HCT116 (cell line): ENCODE data around the gene SND1.

Source experiments
- EGR1 ChIP-seq: IDR thresholded peaks from 2 replicates; pipeline ENCODE4 v1.6.1; 2012; ENCODE audit warnings: low read depth
- EZH2 ChIP-seq: fragments of 200-600 bp; sonication (generic); IDR thresholded peaks from 2 replicates; pipeline ENCODE4 v1.6.1; 2017; ENCODE audit warnings: antibody characterized with exemption, mixed run types
- EZH2phosphoT487 ChIP-seq: fragments of 200-600 bp; IDR thresholded peaks from 2 replicates; pipeline ENCODE4 v1.6.1; 2018; ENCODE audit warnings: antibody characterized with exemption, borderline replicate concordance
- POLR2A ChIP-seq: IDR thresholded peaks from 2 replicates; pipeline ENCODE4 v1.7.0; 2011; ENCODE audit warnings: borderline replicate concordance; ENCODE audit not compliant: insufficient read depth, insufficient read length; ENCODE audit errors: extremely low read depth
- POLR2AphosphoS5 ChIP-seq: IDR thresholded peaks from 2 replicates; pipeline ENCODE4 v1.6.1; 2011; ENCODE audit warnings: mild to moderate bottlenecking, low read depth, low read length, moderate library complexity
- RAD21 ChIP-seq: IDR thresholded peaks from 2 replicates; pipeline ENCODE4 v1.6.1; 2012; ENCODE audit warnings: low read depth, mild to moderate bottlenecking
- SIN3A ChIP-seq: IDR thresholded peaks from 2 replicates; pipeline ENCODE4 v1.6.1; 2012; ENCODE audit warnings: low read depth
- TCF7L2 ChIP-seq: IDR thresholded peaks from 2 replicates; pipeline ENCODE4 v1.7.0; 2011; ENCODE audit warnings: borderline replicate concordance, inconsistent platforms; ENCODE audit not compliant: insufficient read depth, insufficient read length; ENCODE audit errors: extremely low read depth
- YY1 ChIP-seq: IDR thresholded peaks from 2 replicates; pipeline ENCODE4 v1.6.1; 2011; ENCODE audit warnings: low read length, low read depth, moderate library complexity, mild to moderate bottlenecking; ENCODE audit not compliant: insufficient replicate concordance; ENCODE audit errors: extremely low read depth
- ZFX ChIP-seq: fragments of 450-650 bp; IDR thresholded peaks from 2 replicates; pipeline ENCODE4 v1.6.1; 2017
- TF ChIP-seq, protein P1 (sequence below), 3 experiments: fragments of 200-600 bp in 1 of 3; sonication (generic) in 1 of 3; IDR thresholded peaks in 2 of 3; conservative IDR thresholded peaks in 1 of 3; 2 replicates each; pipeline ENCODE4 v1.5.1; 2012 to 2017; ENCODE audit warnings: low read depth in 2 of 3, low read length in 2 of 3, antibody characterized with exemption in 1 of 3, borderline replicate concordance in 1 of 3, control low read depth in 1 of 3, mild to moderate bottlenecking in 1 of 3, mixed read lengths in 1 of 3, mixed run types in 1 of 3, moderate library complexity in 1 of 3; ENCODE audit not compliant: insufficient read depth in 1 of 3
- TF ChIP-seq, protein P2 (sequence below): IDR thresholded peaks from 2 replicates; pipeline ENCODE4 v1.6.1; 2011; ENCODE audit warnings: mild to moderate bottlenecking, low read length, moderate library complexity; ENCODE audit not compliant: insufficient replicate concordance; ENCODE audit errors: extremely low read depth
- TF ChIP-seq, protein P3 (sequence below): IDR thresholded peaks from 2 replicates; pipeline ENCODE4 v1.6.1; 2012; ENCODE audit warnings: low read depth
- TF ChIP-seq, protein P4 (sequence below): IDR thresholded peaks from 2 replicates; pipeline ENCODE4 v1.6.1; 2012

DNA sequence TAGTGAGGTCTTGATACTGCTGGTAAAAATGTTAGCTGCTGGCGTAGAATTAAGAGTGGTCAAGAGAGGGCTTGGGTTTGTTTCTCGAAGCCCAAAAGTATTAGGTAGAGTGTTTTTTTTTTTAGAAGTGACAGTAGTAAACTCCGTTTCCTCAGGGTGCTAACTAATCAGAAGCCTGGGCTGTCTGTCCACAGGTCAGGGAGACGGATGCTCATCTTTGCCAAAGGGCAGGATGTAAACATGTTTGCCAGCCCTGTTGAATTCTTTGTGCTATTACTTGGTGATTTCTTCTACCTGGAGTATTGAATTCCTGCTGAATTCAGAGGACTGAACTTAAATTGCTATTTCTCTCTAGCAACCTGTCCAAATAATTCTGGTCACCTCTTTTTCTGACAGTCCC, 117.1 kb downstream of the SND1 start:
- TF ChIP-seq EZH2: no peak
- TF ChIP-seq, protein P1, sequence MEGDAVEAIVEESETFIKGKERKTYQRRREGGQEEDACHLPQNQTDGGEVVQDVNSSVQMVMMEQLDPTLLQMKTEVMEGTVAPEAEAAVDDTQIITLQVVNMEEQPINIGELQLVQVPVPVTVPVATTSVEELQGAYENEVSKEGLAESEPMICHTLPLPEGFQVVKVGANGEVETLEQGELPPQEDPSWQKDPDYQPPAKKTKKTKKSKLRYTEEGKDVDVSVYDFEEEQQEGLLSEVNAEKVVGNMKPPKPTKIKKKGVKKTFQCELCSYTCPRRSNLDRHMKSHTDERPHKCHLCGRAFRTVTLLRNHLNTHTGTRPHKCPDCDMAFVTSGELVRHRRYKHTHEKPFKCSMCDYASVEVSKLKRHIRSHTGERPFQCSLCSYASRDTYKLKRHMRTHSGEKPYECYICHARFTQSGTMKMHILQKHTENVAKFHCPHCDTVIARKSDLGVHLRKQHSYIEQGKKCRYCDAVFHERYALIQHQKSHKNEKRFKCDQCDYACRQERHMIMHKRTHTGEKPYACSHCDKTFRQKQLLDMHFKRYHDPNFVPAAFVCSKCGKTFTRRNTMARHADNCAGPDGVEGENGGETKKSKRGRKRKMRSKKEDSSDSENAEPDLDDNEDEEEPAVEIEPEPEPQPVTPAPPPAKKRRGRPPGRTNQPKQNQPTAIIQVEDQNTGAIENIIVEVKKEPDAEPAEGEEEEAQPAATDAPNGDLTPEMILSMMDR (IDR thresholded peaks at IDR 0.05 in 2 of 3, conservative IDR thresholded peaks at IDR 0.05 in 1 of 3; ENCODE audit: borderline replicate concordance in 1 of 3, insufficient read depth in 1 of 3, low read depth in 2 of 3, low read length in 2 of 3): no peak
- TF ChIP-seq RAD21: no peak
- no peak for TF ChIP-seq POLR2A
- TF ChIP-seq TCF7L2: no peak
- TF ChIP-seq POLR2AphosphoS5: no peak
- TF ChIP-seq, protein P2, sequence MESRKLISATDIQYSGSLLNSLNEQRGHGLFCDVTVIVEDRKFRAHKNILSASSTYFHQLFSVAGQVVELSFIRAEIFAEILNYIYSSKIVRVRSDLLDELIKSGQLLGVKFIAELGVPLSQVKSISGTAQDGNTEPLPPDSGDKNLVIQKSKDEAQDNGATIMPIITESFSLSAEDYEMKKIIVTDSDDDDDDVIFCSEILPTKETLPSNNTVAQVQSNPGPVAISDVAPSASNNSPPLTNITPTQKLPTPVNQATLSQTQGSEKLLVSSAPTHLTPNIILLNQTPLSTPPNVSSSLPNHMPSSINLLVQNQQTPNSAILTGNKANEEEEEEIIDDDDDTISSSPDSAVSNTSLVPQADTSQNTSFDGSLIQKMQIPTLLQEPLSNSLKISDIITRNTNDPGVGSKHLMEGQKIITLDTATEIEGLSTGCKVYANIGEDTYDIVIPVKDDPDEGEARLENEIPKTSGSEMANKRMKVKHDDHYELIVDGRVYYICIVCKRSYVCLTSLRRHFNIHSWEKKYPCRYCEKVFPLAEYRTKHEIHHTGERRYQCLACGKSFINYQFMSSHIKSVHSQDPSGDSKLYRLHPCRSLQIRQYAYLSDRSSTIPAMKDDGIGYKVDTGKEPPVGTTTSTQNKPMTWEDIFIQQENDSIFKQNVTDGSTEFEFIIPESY: no peak
- no peak for TF ChIP-seq YY1
- no peak for TF ChIP-seq EZH2phosphoT487
- no peak for TF ChIP-seq ZFX
- no peak for TF ChIP-seq SIN3A
- no peak for TF ChIP-seq EGR1
- TF ChIP-seq, protein P3, sequence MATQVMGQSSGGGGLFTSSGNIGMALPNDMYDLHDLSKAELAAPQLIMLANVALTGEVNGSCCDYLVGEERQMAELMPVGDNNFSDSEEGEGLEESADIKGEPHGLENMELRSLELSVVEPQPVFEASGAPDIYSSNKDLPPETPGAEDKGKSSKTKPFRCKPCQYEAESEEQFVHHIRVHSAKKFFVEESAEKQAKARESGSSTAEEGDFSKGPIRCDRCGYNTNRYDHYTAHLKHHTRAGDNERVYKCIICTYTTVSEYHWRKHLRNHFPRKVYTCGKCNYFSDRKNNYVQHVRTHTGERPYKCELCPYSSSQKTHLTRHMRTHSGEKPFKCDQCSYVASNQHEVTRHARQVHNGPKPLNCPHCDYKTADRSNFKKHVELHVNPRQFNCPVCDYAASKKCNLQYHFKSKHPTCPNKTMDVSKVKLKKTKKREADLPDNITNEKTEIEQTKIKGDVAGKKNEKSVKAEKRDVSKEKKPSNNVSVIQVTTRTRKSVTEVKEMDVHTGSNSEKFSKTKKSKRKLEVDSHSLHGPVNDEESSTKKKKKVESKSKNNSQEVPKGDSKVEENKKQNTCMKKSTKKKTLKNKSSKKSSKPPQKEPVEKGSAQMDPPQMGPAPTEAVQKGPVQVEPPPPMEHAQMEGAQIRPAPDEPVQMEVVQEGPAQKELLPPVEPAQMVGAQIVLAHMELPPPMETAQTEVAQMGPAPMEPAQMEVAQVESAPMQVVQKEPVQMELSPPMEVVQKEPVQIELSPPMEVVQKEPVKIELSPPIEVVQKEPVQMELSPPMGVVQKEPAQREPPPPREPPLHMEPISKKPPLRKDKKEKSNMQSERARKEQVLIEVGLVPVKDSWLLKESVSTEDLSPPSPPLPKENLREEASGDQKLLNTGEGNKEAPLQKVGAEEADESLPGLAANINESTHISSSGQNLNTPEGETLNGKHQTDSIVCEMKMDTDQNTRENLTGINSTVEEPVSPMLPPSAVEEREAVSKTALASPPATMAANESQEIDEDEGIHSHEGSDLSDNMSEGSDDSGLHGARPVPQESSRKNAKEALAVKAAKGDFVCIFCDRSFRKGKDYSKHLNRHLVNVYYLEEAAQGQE: no peak
- TF ChIP-seq, protein P4, sequence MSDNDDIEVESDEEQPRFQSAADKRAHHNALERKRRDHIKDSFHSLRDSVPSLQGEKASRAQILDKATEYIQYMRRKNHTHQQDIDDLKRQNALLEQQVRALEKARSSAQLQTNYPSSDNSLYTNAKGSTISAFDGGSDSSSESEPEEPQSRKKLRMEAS: no peak
